Measurements from ENCODE around the gene SIK2.

DNA sequence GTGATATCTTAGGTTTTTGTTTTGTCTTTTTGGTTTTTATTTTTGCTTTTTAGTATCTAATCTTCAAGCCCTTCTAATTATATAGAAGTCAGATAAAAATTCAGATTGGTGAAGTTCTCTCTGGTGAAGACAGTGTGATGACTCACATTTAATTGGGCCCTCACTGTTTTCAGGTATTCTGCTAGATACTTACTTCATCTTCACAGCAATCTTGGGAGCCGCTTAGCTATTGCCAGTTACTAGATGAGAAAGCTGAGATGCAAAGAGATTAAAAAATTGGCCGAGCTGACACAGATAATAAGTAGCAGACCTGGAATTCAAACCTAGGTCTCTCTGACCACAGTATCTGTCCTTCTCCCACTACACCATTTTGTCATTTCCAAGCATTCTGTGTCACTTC is 88.9 kb downstream of the SIK2 start:
- TF ChIP-seq, protein P1, sequence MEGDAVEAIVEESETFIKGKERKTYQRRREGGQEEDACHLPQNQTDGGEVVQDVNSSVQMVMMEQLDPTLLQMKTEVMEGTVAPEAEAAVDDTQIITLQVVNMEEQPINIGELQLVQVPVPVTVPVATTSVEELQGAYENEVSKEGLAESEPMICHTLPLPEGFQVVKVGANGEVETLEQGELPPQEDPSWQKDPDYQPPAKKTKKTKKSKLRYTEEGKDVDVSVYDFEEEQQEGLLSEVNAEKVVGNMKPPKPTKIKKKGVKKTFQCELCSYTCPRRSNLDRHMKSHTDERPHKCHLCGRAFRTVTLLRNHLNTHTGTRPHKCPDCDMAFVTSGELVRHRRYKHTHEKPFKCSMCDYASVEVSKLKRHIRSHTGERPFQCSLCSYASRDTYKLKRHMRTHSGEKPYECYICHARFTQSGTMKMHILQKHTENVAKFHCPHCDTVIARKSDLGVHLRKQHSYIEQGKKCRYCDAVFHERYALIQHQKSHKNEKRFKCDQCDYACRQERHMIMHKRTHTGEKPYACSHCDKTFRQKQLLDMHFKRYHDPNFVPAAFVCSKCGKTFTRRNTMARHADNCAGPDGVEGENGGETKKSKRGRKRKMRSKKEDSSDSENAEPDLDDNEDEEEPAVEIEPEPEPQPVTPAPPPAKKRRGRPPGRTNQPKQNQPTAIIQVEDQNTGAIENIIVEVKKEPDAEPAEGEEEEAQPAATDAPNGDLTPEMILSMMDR (IDR thresholded peaks at IDR 0.05): no peak
- no peak for TF ChIP-seq POLR2A (IDR thresholded peaks at IDR 0.05)

All from esophagus squamous epithelium (tissue), 4 donors.